Measurements from ENCODE around the gene AAGAB.
"Not testable (repeated sequence)": the region's sequence is repeated elsewhere in the genome, so short reads cannot be mapped to it uniquely, and the experiment has no call there.

AAGAB gene

GRCh38 chr15:67254238-67255175 is at the start of gene AAGAB, which contains the start of gene IQCH:
Gene AAGAB (minus strand): TSS chr15:67254661. CDS start chr15:67254631, 30 bp downstream.
Gene IQCH (plus strand): TSS chr15:67254786. CDS start chr15:67254897, 111 bp downstream.
- peak within 1 kb of the TSS; percentile 93 for H3K4me3 ChIP-seq (ENCODE audit: low read length)
- no peak for TF ChIP-seq ZNF274 (IDR thresholded peaks at IDR 0.05; ENCODE audit: low read depth, low read length)

- no peak for TF ChIP-seq ZNF274 (IDR thresholded peaks at IDR 0.05; ENCODE audit: low read depth, low read length)
- H3K4me3 ChIP-seq (ENCODE audit: low read length): no peak overlapping the region
Observed at GRCh38 chr15:67303490-67304363, 49.3 kb upstream of the AAGAB start.

DNA sequence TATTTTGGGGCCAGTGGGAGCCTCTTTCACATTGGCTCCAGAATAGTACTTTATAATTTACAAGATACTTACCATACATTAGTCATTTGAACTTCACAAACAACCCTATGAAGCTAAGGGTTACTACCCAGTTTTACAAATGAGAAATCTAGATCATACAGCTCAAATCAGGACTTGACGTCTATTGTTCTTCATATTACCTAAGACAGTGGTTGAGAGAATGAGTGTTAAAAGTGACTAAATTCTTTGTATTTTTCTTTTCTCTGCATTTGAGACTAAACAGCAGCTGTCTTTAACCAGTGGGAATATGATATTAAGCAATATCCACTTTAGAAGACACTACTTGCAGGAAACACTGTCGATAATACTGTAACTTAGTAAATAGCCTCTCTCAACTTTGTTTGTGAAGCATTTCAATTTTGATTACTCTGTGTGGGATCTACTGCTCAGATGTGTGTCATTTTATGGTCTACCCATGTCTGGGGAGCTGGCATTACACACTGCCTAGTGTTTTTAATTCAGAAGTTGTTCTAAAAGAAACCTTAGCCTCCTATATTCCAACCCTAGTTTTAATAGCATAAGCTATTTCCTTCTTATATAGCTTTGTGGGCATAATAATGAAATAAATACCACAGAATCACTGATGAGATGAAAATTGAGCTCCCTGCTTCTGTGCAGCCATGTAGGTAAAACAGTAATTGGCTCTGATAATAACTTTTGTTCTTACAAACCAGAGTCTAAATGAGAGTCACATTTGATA is 46.0 kb upstream of the AAGAB start:
- no peak overlapping the region for H3K4me3 ChIP-seq (ENCODE audit: low read length)
- no peak for TF ChIP-seq ZNF274 (IDR thresholded peaks at IDR 0.05; ENCODE audit: low read depth, low read length)

DNA sequence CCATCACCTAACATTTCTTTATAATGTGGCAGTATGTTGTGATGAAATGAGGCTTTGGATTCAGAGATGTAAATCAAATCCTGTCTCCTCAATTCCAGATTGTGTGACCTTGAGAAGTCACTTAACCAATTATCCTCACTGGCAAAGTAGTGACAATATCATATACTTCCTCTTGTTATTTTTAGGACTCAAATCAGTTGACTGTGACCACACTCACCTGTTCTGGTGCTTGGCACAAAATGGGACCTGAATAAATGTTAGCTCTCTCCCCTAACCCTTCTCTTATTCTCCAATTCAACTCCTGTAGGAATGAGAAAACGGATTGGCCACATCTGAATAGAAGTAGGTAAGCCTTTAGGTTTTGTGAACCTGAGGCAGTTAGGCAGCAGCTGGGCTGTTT is 42.2 kb upstream of the AAGAB start:
- TF ChIP-seq ZNF274 (IDR thresholded peaks at IDR 0.05; ENCODE audit: low read depth, low read length): no peak
- no peak overlapping the region for H3K4me3 ChIP-seq (ENCODE audit: low read length)

GRCh38 chr15:67296188-67296587 is 41.7 kb upstream of the AAGAB start:
- no peak for TF ChIP-seq ZNF274 (IDR thresholded peaks at IDR 0.05; ENCODE audit: low read depth, low read length)
- H3K4me3 ChIP-seq (ENCODE audit: low read length): no peak overlapping the region

- no peak overlapping the region for H3K4me3 ChIP-seq (ENCODE audit: low read length)
- no peak for TF ChIP-seq ZNF274 (IDR thresholded peaks at IDR 0.05; ENCODE audit: low read depth, low read length)
Observed at GRCh38 chr15:67290319-67290718, 35.9 kb upstream of the AAGAB start.

- not testable (repeated sequence) for H3K4me3 ChIP-seq (ENCODE audit: low read length)
Observed at GRCh38 chr15:67286400-67286799, 31.9 kb upstream of the AAGAB start.

DNA sequence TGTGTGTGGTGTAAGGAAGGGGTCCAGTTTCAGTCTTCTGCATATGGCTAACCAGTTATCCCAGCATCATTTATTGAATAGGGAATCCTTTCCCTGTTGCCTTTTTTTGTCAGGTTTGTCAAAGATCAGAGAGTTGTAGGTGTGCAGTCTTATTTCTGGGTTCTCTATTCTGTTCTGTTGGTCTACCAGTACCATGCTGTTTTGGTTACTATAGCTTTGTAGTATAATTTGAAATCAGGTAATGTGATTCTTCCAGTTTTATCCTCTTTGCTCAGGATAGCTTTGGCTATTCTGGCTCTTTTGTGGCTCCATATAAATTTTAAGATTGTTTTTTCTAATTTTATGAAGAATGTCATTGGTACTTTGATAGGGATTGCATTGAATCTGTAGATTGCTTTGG is 31.2 kb upstream of the AAGAB start:
- H3K4me3 ChIP-seq (ENCODE audit: low read length): not testable (repeated sequence)

GRCh38 chr15:67281714-67282113 is 27.3 kb upstream of the AAGAB start:
- H3K4me3 ChIP-seq (ENCODE audit: low read length): no peak overlapping the region
- no peak for TF ChIP-seq ZNF274 (IDR thresholded peaks at IDR 0.05; ENCODE audit: low read depth, low read length)

GRCh38 chr15:67280217-67280616 is 25.8 kb upstream of the AAGAB start:
- no peak overlapping the region for H3K4me3 ChIP-seq (ENCODE audit: low read length)
- no peak for TF ChIP-seq ZNF274 (IDR thresholded peaks at IDR 0.05; ENCODE audit: low read depth, low read length)

- no peak for TF ChIP-seq ZNF274 (IDR thresholded peaks at IDR 0.05; ENCODE audit: low read depth, low read length)
- H3K4me3 ChIP-seq (ENCODE audit: low read length): no peak overlapping the region
Observed at GRCh38 chr15:67276666-67277065, 22.2 kb upstream of the AAGAB start.

DNA sequence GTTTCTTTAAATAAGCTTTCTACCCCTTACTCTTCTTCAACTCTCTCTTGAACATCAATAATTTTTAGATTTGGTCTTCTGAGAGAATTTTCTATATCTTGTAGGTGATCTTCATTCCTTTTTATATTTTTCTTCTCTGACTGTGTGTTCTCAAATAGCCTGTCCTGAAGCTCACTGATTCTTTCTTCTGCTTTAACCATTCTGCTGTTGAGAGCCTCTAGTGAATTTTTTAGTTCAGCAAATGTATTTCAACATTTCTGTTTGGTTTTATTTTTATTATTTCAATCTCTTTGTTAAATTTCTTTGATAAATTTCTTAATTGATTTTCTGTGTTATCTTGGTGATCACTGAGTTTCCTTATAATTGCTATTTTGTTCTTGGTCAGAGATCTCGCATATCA is 19.8 kb upstream of the AAGAB start:
- no peak for TF ChIP-seq ZNF274 (IDR thresholded peaks at IDR 0.05; ENCODE audit: low read depth, low read length)
- H3K4me3 ChIP-seq (ENCODE audit: low read length): no peak overlapping the region

- TF ChIP-seq ZNF274 (IDR thresholded peaks at IDR 0.05; ENCODE audit: low read depth, low read length): no peak
- H3K4me3 ChIP-seq (ENCODE audit: low read length): no peak overlapping the region
Observed at GRCh38 chr15:67267951-67268941, 13.8 kb upstream of the AAGAB start.
